Stimulated activated naive B cell treated with anti-CD40 and anti-IgM and Interleukin-4, amounts not matched to agents 10 μg/mL and 1 μg/mL and 100 μg/mL, for 72 hours (primary cell): ENCODE data around the gene FAM118B.
A peak's percentile ranks its signal among the peaks of the same experiment; 100 is the strongest.

Experiments used
- ATAC-seq, 2 donors: fragments of 150-1000 bp; cut with Tn5 transposase; replicated peaks; 2 replicates each; pipeline ENCODE4 v1.10.0; 2021; ENCODE audit warnings: moderate library complexity in 1 of 2
- DNase-seq: peaks from one replicate; pipeline ENCODE4 v3.0.0; 2021
- H3K27ac Mint-ChIP-seq: one replicate; pipeline ENCODE4 v1.8.0; 2022; ENCODE audit warnings: mild to moderate bottlenecking, mixed read lengths
- H3K27me3 Mint-ChIP-seq, 2 donors: one replicate each; pipeline ENCODE4 v1.8.0; 2022; ENCODE audit warnings: mixed read lengths in 2 of 2
- H3K36me3 Mint-ChIP-seq, 2 donors: one replicate each; pipeline ENCODE4 v1.8.0; 2022; ENCODE audit warnings: mixed read lengths in 2 of 2, mild to moderate bottlenecking in 1 of 2
- H3K4me1 Mint-ChIP-seq, 2 donors: one replicate each; pipeline ENCODE4 v1.8.0; 2022; ENCODE audit warnings: mixed read lengths in 2 of 2, mild to moderate bottlenecking in 1 of 2
- H3K4me3 Mint-ChIP-seq, 2 donors: one replicate each; pipeline ENCODE4 v1.8.0; 2022; ENCODE audit warnings: mild to moderate bottlenecking in 2 of 2, mixed read lengths in 2 of 2, moderate library complexity in 1 of 2
- H3K9me3 Mint-ChIP-seq, 2 donors: one replicate each; pipeline ENCODE4 v1.8.0; 2022; ENCODE audit warnings: mixed read lengths in 2 of 2, mild to moderate bottlenecking in 1 of 2

The FAM118B gene

DNA sequence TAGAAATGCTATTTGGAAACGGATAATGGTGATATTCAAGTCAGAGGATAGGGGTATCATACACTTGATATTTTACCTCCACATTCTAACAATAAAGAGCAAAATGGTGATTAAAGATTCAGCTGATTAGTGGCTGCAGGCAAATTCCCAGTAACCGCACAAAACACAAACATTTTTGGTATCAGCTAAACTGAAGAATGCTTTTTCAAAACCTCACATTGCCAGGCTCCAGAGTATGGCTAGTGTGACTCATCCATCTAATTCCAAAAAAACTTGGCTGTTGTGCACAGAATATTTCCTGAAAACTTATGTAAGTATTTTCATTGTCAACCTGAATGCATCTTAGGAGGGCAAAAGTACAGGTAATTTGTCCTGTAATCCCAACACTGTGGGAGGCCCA is 46.2 kb downstream of the FAM118B start:
- H3K4me1 Mint-ChIP-seq = peaks cover 0 to 2% of the 10 kb centered on the region in 2 donors
- peak overlapping the region; percentile 81 for H3K27ac Mint-ChIP-seq
- H3K9me3 Mint-ChIP-seq = no peaks in the 10 kb centered on the region
- peaks cover 22 to 41% of the 10 kb centered on the region in 2 donors for H3K36me3 Mint-ChIP-seq
- no peak overlapping the region for H3K4me3 Mint-ChIP-seq
- H3K27me3 Mint-ChIP-seq = no peaks in the 10 kb centered on the region
- ATAC-seq (no peak), DNase-seq (no peak)

DNA sequence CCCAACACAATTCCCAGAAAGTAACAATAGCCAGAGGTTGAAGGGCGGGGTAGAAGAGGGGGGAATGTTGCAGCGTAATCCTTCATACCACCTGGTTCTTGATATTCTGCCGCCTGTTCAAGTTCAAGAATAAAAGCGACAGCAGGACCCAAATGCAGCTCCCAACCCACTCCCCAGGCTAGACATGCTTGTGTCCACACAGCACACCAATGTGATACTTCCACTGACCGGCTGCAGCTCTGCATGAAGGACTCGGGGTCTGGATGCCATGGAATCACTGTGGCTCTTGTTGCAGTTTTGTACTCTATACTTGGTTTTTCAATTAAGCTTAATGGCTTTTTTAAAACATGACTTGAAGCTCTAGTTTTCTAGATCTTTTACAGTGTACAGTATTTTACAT is 50.6 kb downstream of the FAM118B start:
- peaks cover 3 to 8% of the 10 kb centered on the region in 2 donors for H3K4me1 Mint-ChIP-seq
- no peaks in the 10 kb centered on the region for H3K27me3 Mint-ChIP-seq
- H3K36me3 Mint-ChIP-seq = peaks cover 27 to 58% of the 10 kb centered on the region in 2 donors
- H3K9me3 Mint-ChIP-seq = no peaks in the 10 kb centered on the region
- H3K27ac Mint-ChIP-seq = no peak overlapping the region
- H3K4me3 Mint-ChIP-seq = no peak overlapping the region
- no peak for ATAC-seq
- DNase-seq = no peak

DNA sequence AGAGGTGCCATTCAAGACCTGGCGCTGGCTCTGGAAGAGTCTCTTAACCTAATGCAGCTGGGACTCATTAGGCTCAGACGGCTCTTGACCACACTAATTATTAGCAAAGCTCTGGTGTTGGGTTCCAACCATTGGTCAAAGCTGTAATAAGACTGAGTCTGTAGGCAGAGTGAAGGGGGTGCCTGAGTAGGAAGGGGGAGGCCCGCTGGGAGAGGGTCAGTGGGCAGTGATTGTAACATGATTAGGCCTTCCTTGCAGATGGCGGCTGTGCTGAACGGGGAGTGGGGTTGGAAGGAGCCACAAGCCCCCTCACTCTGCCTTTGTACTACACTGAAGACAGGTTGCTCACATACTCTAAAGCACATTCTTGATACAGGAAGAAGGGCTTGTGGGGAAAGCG is 51.9 kb downstream of the FAM118B start:
- Mint-ChIP-seq H3K27me3 (no peaks in the 10 kb centered on the region), H3K4me1 (peaks cover 7 to 14% of the 10 kb centered on the region in 2 donors), H3K27ac (no peak overlapping the region), H3K4me3 (no peak overlapping the region), H3K36me3 (peaks cover 24 to 67% of the 10 kb centered on the region in 2 donors), H3K9me3 (no peaks in the 10 kb centered on the region)
- no peak for ATAC-seq
- no peak for DNase-seq

- Mint-ChIP-seq H3K9me3 (no peaks in the 10 kb centered on the region), H3K27me3 (no peaks in the 10 kb centered on the region), H3K27ac (no peak overlapping the region), H3K4me3 (no peak overlapping the region), H3K4me1 (peaks cover 18 to 34% of the 10 kb centered on the region in 2 donors), H3K36me3 (peaks cover 26 to 67% of the 10 kb centered on the region in 2 donors)
- DNase-seq = no peak
- no peak for ATAC-seq
Observed at GRCh38 chr11:126265811-126266210, 54.2 kb downstream of the FAM118B start.

GRCh38 chr11:126267650-126268049 is 56.1 kb downstream of the FAM118B start:
- Mint-ChIP-seq H3K4me3 (peak overlapping the region; percentile 98), H3K4me1 (peaks cover 26 to 41% of the 10 kb centered on the region in 2 donors), H3K27me3 (no peaks in the 10 kb centered on the region), H3K9me3 (no peaks in the 10 kb centered on the region), H3K36me3 (peaks cover 32 to 71% of the 10 kb centered on the region in 2 donors), H3K27ac (peak overlapping the region; percentile 99)
- ATAC-seq (no peak), DNase-seq (no peak)

DNA sequence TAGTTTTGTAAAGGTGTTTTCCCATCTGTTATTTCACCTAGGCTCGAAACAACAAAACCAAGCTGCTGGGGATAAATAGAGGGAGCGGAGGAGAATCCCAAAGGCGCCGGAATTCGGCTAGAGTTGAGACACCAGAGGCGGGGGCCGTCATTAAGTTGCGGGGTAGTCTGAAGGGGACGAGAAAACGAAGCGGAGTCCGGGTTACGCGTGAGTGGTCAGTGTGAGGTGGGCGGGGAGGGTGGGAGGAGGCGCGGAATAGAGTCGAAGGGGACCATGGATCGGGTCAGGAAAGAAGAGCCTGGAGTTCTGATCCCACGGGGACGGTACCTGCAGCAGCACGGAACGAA is 56.8 kb downstream of the FAM118B start:
- ATAC-seq = peak; percentile 4 to 9
- no peaks in the 10 kb centered on the region for H3K27me3 Mint-ChIP-seq

DNA sequence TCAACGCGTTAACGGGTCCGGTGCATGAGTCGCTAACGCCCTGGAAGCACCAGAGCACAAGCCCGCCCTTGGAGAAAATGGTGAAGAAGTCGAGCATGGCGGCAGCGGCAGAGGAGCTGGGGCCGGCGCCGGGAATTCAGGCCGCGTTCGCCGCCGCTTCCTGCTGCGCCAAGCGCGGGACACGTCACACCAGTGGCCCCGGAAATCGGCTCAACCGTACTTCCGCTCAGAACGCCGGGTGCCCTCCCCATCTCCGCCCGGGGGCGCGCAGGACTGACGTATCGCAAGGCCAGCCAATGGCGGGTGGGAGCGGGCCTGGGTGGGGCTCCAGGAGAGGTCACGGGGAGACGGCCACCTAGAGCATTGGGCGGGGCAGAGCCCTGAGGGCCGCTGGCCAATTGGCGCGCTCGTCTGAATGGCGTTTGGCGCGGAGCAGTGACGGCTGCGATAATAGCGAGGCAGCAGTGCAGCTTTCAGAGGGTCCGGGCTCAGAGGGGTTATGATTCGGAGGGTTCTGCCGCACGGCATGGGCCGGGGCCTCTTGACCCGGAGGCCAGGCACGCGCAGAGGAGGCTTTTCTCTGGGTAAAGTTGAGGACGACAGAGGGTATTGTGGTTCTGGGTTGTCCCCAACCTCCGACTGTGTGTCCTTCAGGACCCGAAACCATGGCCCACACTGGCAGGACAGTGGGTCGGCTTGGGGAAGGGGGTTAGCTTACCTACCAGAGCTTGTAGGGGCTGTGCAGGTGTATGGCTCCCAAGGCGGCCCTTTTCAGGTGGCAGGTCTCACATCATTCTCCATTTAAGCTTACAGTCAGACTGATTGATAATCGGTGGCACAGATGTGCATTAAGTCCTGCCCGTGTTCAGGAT is 57.4 kb downstream of the FAM118B start, which contains the start of the genes FOXRED1 and SRPRA:
TSS of gene FOXRED1 (plus strand) at position 447 of the 872 bp plus-strand sequence. CDS start at position 500, 53 bp downstream.
TSS of gene SRPRA (minus strand) at position 188 of the 872 bp plus-strand sequence. CDS start at position 97, 91 bp downstream.
- peak; percentile 99 for ATAC-seq
- H3K4me3 Mint-ChIP-seq = peak within 1 kb of the TSS; percentile 98
- H3K27me3 Mint-ChIP-seq = no peaks in the 10 kb centered on the region
- no peaks in the 10 kb centered on the region for H3K9me3 Mint-ChIP-seq
- H3K36me3 Mint-ChIP-seq = peaks cover 31 to 70% of the 10 kb centered on the region in 2 donors
- H3K27ac Mint-ChIP-seq = peak within 1 kb of the TSS; percentile 99
- DNase-seq = peak; percentile 100
- peaks cover 26 to 41% of the 10 kb centered on the region in 2 donors for H3K4me1 Mint-ChIP-seq

More for the DNA sequence above, 56.8 kb downstream of the FAM118B start:
- Mint-ChIP-seq H3K36me3 (peaks cover 34 to 71% of the 10 kb centered on the region in 2 donors), H3K4me3 (peak overlapping the region; percentile 98), H3K27ac (peak overlapping the region; percentile 99), H3K4me1 (peaks cover 26 to 41% of the 10 kb centered on the region in 2 donors), H3K9me3 (no peaks in the 10 kb centered on the region)
- DNase-seq = no peak

DNA sequence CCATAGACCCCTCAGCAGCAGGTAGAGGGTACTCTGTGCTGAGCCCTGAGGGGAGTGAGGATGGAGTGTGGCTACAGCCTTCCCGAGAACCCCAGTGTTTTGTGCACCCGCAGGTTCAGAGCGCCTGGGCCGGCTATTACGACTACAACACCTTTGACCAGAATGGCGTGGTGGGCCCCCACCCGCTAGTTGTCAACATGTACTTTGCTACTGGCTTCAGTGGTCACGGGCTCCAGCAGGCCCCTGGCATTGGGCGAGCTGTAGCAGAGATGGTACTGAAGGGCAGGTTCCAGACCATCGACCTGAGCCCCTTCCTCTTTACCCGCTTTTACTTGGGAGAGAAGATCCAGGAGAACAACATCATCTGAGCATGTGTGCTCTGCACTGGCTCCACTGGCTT is 65.7 kb downstream of the FAM118B start:
- Mint-ChIP-seq H3K27ac (no peak overlapping the region), H3K4me1 (peaks cover 23 to 33% of the 10 kb centered on the region in 2 donors), H3K36me3 (peaks cover 48 to 67% of the 10 kb centered on the region in 2 donors), H3K27me3 (no peaks in the 10 kb centered on the region), H3K4me3 (no peak overlapping the region), H3K9me3 (no peaks in the 10 kb centered on the region)
- no peak for ATAC-seq
- DNase-seq = no peak

- H3K27me3 Mint-ChIP-seq = no peaks in the 10 kb centered on the region
- DNase-seq (no peak), ATAC-seq (no peak)
- peaks cover 44 to 62% of the 10 kb centered on the region in 2 donors for H3K36me3 Mint-ChIP-seq
- H3K4me3 Mint-ChIP-seq = no peak overlapping the region
- H3K9me3 Mint-ChIP-seq = no peaks in the 10 kb centered on the region
- H3K4me1 Mint-ChIP-seq = peaks cover 23 to 37% of the 10 kb centered on the region in 2 donors
- no peak overlapping the region for H3K27ac Mint-ChIP-seq
Observed at GRCh38 chr11:126277780-126278179, 66.2 kb downstream of the FAM118B start.

GRCh38 chr11:126279191-126279590 is 67.6 kb downstream of the FAM118B start:
- peaks cover 26 to 44% of the 10 kb centered on the region in 2 donors for H3K4me1 Mint-ChIP-seq
- ATAC-seq (no peak), DNase-seq (no peak)
- H3K36me3 Mint-ChIP-seq = peaks cover 36 to 49% of the 10 kb centered on the region in 2 donors
- H3K27me3 Mint-ChIP-seq = no peaks in the 10 kb centered on the region
- H3K27ac Mint-ChIP-seq = no peak overlapping the region
- H3K9me3 Mint-ChIP-seq = no peaks in the 10 kb centered on the region
- no peak overlapping the region for H3K4me3 Mint-ChIP-seq

DNA sequence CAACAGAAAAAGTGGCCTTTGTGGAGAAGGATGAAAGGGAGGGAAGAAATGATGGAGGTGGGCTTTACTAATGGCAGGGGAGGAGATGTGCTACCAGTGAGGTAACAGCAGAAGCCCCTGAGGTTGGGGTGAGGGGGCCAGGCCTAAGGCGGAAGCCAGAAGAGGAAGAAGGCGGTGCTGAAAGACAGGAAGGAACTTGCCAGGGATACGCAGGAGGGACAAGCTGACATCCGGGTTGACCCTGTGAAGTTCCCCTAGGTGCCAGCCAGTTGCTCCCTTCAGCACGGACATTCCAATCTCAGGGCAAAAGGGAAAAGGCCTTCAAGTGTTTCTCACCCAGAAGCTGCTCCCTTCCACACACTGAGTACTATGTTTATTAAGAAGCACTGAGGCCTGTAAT is 69.0 kb downstream of the FAM118B start:
- Mint-ChIP-seq H3K4me1 (peaks cover 32 to 56% of the 10 kb centered on the region in 2 donors), H3K27ac (peak overlapping the region; percentile 1), H3K4me3 (peak overlapping the region in 1 of 2 donors; percentile 34), H3K9me3 (no peaks in the 10 kb centered on the region), H3K36me3 (peaks cover 27 to 37% of the 10 kb centered on the region in 2 donors), H3K27me3 (no peaks in the 10 kb centered on the region)
- ATAC-seq (no peak), DNase-seq (no peak)

- H3K4me3 Mint-ChIP-seq = peak overlapping the region in 1 of 2 donors; percentile 86
- H3K27ac Mint-ChIP-seq = peak overlapping the region; percentile 85
- ATAC-seq = no peak
- no peaks in the 10 kb centered on the region for H3K9me3 Mint-ChIP-seq
- H3K4me1 Mint-ChIP-seq = peaks cover 31 to 51% of the 10 kb centered on the region in 2 donors
- no peaks in the 10 kb centered on the region for H3K27me3 Mint-ChIP-seq
- H3K36me3 Mint-ChIP-seq = peaks cover 23 to 31% of the 10 kb centered on the region in 2 donors
- DNase-seq = no peak
Observed at GRCh38 chr11:126281245-126281644, 69.7 kb downstream of the FAM118B start.

- DNase-seq = no peak
- H3K36me3 Mint-ChIP-seq = peaks cover 23 to 28% of the 10 kb centered on the region in 2 donors
- H3K27me3 Mint-ChIP-seq = no peaks in the 10 kb centered on the region
- peak overlapping the region; percentile 85 for H3K27ac Mint-ChIP-seq
- peaks cover 32 to 51% of the 10 kb centered on the region in 2 donors for H3K4me1 Mint-ChIP-seq
- peak overlapping the region; percentile 86 to 94 for H3K4me3 Mint-ChIP-seq
- no peak for ATAC-seq
- no peaks in the 10 kb centered on the region for H3K9me3 Mint-ChIP-seq
Observed at GRCh38 chr11:126281666-126282175, 70.1 kb downstream of the FAM118B start.

DNA sequence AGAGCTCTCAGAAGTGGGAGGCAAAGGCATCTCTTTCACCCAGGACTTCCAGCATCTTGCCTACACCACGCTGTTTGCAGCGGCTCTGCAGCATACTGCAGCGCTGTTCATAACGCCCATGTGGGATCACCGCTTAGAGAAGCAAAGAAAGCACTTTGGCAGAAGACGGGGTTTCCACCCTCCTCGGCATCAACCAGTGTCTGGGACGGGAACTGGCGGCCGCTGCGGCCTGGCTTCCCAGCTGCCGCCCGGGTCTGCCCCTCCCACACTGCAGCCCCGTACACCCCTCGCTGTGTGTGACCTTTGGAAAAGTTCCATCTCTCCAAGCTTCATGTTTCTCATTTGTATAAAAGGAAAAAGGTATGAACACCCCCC is 70.8 kb downstream of the FAM118B start:
- Mint-ChIP-seq H3K4me1 (peaks cover 35 to 51% of the 10 kb centered on the region in 2 donors), H3K27me3 (no peaks in the 10 kb centered on the region), H3K9me3 (no peaks in the 10 kb centered on the region)

More for the DNA sequence above, 70.8 kb downstream of the FAM118B start:
- H3K36me3 Mint-ChIP-seq = peaks cover 24 to 27% of the 10 kb centered on the region in 2 donors
- H3K4me3 Mint-ChIP-seq = peak overlapping the region; percentile 86 to 94
- H3K27ac Mint-ChIP-seq = peak overlapping the region; percentile 96
- ATAC-seq (peak; percentile 51 to 61), DNase-seq (no peak)
